B cell (primary cell): ENCODE results near the gene KIF1A. TPM values are rescaled to one million over a fixed set of nuclear protein-coding genes. Genes with fewer than 3 reads are reported as not detected.

Experiments
- ATAC-seq: fragments of 200-7000 bp; cut with Tn5 transposase; one replicate; pipeline ENCODE4 v1.10.0; 2021; ENCODE audit warnings: low read depth, mild to moderate bottlenecking, moderate number of reproducible peaks, moderate library complexity
- CTCF ChIA-PET: fragments of 350-600 bp; sonication (Branson Sonifier 250); formaldehyde crosslinking; loops from one replicate; lab custom pipeline; 2021; ENCODE audit warnings: antibody characterized with exemption, inconsistent platforms; lab: Charles Lee
- POLR2A ChIA-PET: fragments of 350-600 bp; sonication (Branson Sonifier 250); formaldehyde crosslinking; loops from one replicate; lab custom pipeline; 2021; ENCODE audit warnings: antibody characterized with exemption; lab: Charles Lee
- DNase-seq: peaks from one replicate; pipeline ENCODE4 v3.0.0; 2013
- H2AFZ ChIP-seq: 2 replicates; pipeline ENCODE4 v1.6.1; 2012; ENCODE audit warnings: mild to moderate bottlenecking, low read depth, low read length; ENCODE audit not compliant: insufficient read depth, poor library complexity, severe bottlenecking
- H3K27ac ChIP-seq, 2 donors: 1 replicate in 1 of 2; 2 replicates in 1 of 2; pipeline ENCODE4 v1.5.1; 2012 to 2013; ENCODE audit warnings: low read length in 2 of 2, mild to moderate bottlenecking in 2 of 2, moderate library complexity in 1 of 2
- H3K27me3 ChIP-seq, 4 experiments: fragments of 200-600 bp in 1 of 4; sonication (generic) in 1 of 4; replicated peaks in 1 of 4; 1 replicate in 2 of 4; 2 replicates in 2 of 4; pipeline versions ENCODE4 v1.6.1 to v1.7.0; 2013 to 2016; ENCODE audit warnings: low read length in 3 of 4, mild to moderate bottlenecking in 2 of 4, mixed read lengths in 1 of 4, moderate library complexity in 1 of 4; ENCODE audit not compliant: insufficient read depth in 4 of 4, control insufficient read depth in 3 of 4; ENCODE audit errors: control extremely low read depth in 1 of 4
- H3K36me3 ChIP-seq, 2 experiments: replicated peaks in 1 of 2; 1 replicate in 1 of 2; 2 replicates in 1 of 2; pipeline versions ENCODE4 v1.6.1 to v1.7.1; 2013; ENCODE audit warnings: low read length in 1 of 2; ENCODE audit not compliant: insufficient read depth in 2 of 2, control insufficient read depth in 1 of 2; ENCODE audit errors: control extremely low read depth in 1 of 2, extremely low read depth in 1 of 2
- H3K4me1 ChIP-seq, 2 donors: fragments of 200-600 bp in 1 of 2; sonication (generic) in 1 of 2; 1 replicate in 1 of 2; 2 replicates in 1 of 2; pipeline versions ENCODE4 v1.5.1 to v1.6.1; 2013 to 2017; ENCODE audit warnings: low read length in 2 of 2; ENCODE audit not compliant: control insufficient read depth in 2 of 2, insufficient read depth in 2 of 2
- H3K4me2 ChIP-seq: replicated peaks from 2 replicates; pipeline ENCODE3; 2012; ENCODE audit warnings: mild to moderate bottlenecking, low read depth, low read length; ENCODE audit not compliant: poor library complexity, severe bottlenecking
- H3K4me3 ChIP-seq, 5 experiments: fragments of 200-600 bp in 1 of 5; sonication (generic) in 1 of 5; 1 replicate in 3 of 5; 2 replicates in 2 of 5; pipeline versions ENCODE4 v1.5.1 to v1.7.0; 2011 to 2016; ENCODE audit warnings: low read length in 4 of 5, mild to moderate bottlenecking in 4 of 5, low read depth in 2 of 5, control low read depth in 1 of 5, moderate library complexity in 1 of 5; ENCODE audit not compliant: insufficient read depth in 1 of 5; ENCODE audit errors: control extremely low read depth in 1 of 5, extremely low read depth in 1 of 5
- H3K79me2 ChIP-seq: fragments of 200-600 bp; sonication (generic); one replicate; pipeline ENCODE4 v1.6.0; 2016; ENCODE audit warnings: low read length; ENCODE audit not compliant: control insufficient read depth, insufficient read depth
- H3K9ac ChIP-seq: fragments of 200-600 bp; sonication (generic); 2 replicates; pipeline ENCODE4 v1.6.1; 2017; ENCODE audit warnings: mild to moderate bottlenecking, low read length, moderate library complexity
- H3K9me3 ChIP-seq, 3 donors: one replicate each; pipeline versions ENCODE4 v1.6.1 to v1.7.1; 2013; ENCODE audit warnings: low read length in 2 of 3; ENCODE audit not compliant: control insufficient read depth in 2 of 3, insufficient read depth in 1 of 3; ENCODE audit errors: control extremely low read depth in 1 of 3
- H4K20me1 ChIP-seq: 2 replicates; pipeline ENCODE4 v1.6.0; 2012; ENCODE audit warnings: mild to moderate bottlenecking, low read length; ENCODE audit not compliant: insufficient read depth, control insufficient read depth, poor library complexity, severe bottlenecking
- H3K27ac Mint-ChIP-seq: one replicate; pipeline ENCODE4 v1.8.0; 2021; ENCODE audit warnings: mixed read lengths
- H3K27me3 Mint-ChIP-seq: one replicate; pipeline ENCODE4 v1.8.0; 2021; ENCODE audit warnings: mixed read lengths
- H3K4me1 Mint-ChIP-seq: one replicate; pipeline ENCODE4 v1.8.0; 2021; ENCODE audit warnings: mixed read lengths
- H3K4me3 Mint-ChIP-seq: one replicate; pipeline ENCODE4 v1.8.0; 2021; ENCODE audit warnings: mixed read lengths
- H3K9me3 Mint-ChIP-seq: one replicate; pipeline ENCODE4 v1.8.0; 2022; ENCODE audit warnings: mixed read lengths; ENCODE audit not compliant: insufficient read depth
- CTCF ChIP-seq: fragments of 200-600 bp; IDR thresholded peaks from one replicate; pipeline ENCODE4 v1.8.0; 2022; ENCODE audit warnings: antibody characterized with exemption, mild to moderate bottlenecking
- EZH2 ChIP-seq: IDR thresholded peaks from 2 replicates; pipeline ENCODE4 v1.6.1; 2012; ENCODE audit warnings: borderline replicate concordance, low read depth, mild to moderate bottlenecking, moderate library complexity, low read length; ENCODE audit not compliant: insufficient read depth, poor library complexity, severe bottlenecking
- WGBS: methylation state at CpG from one replicate; pipeline ENCODE4 v1.1.5; 2013; ENCODE audit warnings: missing lambda C conversion rate; ENCODE audit not compliant: insufficient coverage; 5-methylcytosine and 5-hydroxymethylcytosine counted together
- intact Hi-C: fragments of 100-400 bp; cut with micrococcal nuclease; formaldehyde crosslinking; loops from one replicate; pipeline ENCODE4 v1.10.0; 2022
- polyA plus RNA-seq: library from polyadenylated mRNA; depleted of rRNA; stranded (reverse); fragments of >200 nt; gene quantifications from 2 replicates; pipeline ENCODE4 v1.2.3, GENCODE V29; 2012
- total RNA-seq, 2 donors: library from RNA; stranded (reverse); fragments of 120-200 nt in 1 of 2; gene quantifications; 1 replicate in 1 of 2; 2 replicates in 1 of 2; pipeline versions ENCODE4 v1.2.3 to v1.2.4, GENCODE V29; 2013 to 2022

The KIF1A gene
- total and polyA plus RNA-seq, 2 donors (not counting 1 experiment from before 2014, with no cell fraction given): not detected

DNA sequence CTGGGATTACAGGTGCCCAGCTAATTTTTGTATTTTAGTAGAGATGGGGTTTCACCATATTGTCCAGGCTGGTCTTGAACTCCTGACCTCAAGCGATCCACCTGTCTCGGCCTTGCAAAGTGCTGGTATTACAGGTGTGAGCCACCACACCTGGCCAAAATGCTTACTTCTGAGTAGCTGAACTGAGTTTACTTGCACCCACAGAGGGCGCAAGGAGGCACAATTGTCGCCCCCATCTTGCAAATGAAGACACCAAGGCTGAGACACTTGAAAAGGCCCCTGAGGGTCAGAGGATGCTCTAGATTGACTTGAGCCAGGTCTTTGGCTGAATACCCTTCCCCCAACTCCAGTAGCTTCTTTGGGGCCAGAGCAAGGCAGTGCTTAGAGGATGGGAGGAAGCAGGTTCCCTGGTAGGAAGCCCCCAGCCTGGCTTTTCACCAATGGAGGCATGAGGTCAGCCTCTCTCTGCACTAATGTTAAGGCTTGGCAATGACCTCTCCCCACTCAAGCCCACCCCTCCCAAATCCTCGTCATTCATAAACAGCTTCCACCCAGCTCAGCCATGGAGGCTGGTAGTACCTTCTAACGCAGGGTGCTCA, 14.5 kb upstream of the KIF1A start:
- ChIA-PET POLR2A (no interaction called here), CTCF (no interaction called here)
- no peaks in the 10 kb centered on the region for H3K36me3 ChIP-seq
- no peak for ATAC-seq
- no peak overlapping the region for H3K9ac ChIP-seq
- H3K4me3 ChIP-seq: no peak overlapping the region
- Mint-ChIP-seq H3K27ac (no peak overlapping the region), H3K9me3 (no peaks in the 10 kb centered on the region), H3K27me3 (peaks cover 23% of the 10 kb centered on the region), H3K4me3 (no peak overlapping the region), H3K4me1 (peaks cover 6% of the 10 kb centered on the region)
- no peaks in the 10 kb centered on the region for H3K79me2 ChIP-seq
- TF ChIP-seq EZH2: no peak
- no peak for TF ChIP-seq CTCF
- no peak overlapping the region for H3K27ac ChIP-seq
- peaks cover 0 to 22% (median 0%) of the 10 kb centered on the region in 3 donors for H3K9me3 ChIP-seq
- peaks cover 0 to 28% (median 8%) of the 10 kb centered on the region in 4 experiments for H3K27me3 ChIP-seq
- WGBS: 86% methylated on average over 4 of the region's 6 CpGs
- H3K4me2 ChIP-seq: no peak overlapping the region
- H4K20me1 ChIP-seq: no peaks in the 10 kb centered on the region
- intact Hi-C loops: loop anchor here (5.0 kb wide), 1 partner anchor 868 kb away; the partner anchor contains the start of gene ING5
- H3K4me1 ChIP-seq: peaks cover 6 to 12% of the 10 kb centered on the region in 2 donors
- no peak overlapping the region for H2AFZ ChIP-seq
- no peak for DNase-seq

- Histone ChIP-seq H3K9me3 (peaks cover 0 to 22% (median 0%) of the 10 kb centered on the region in 3 donors), H3K4me1 (peaks cover 6 to 12% of the 10 kb centered on the region in 2 donors), H3K79me2 (no peaks in the 10 kb centered on the region), H3K36me3 (no peaks in the 10 kb centered on the region), H4K20me1 (no peaks in the 10 kb centered on the region), H3K27me3 (peaks cover 0 to 31% (median 11%) of the 10 kb centered on the region in 4 experiments), H3K27ac (no peak overlapping the region), H3K4me2 (no peak overlapping the region), H2AFZ (no peak overlapping the region), H3K9ac (no peak overlapping the region), H3K4me3 (no peak overlapping the region)
- ATAC-seq: no peak
- intact Hi-C loops: loop anchor here (2.0 to 5.0 kb wide), 3 partner anchors 399 to 868 kb away; partner anchors contain the start of genes FARP2, GPC1 and ING5
- Mint-ChIP-seq H3K4me3 (no peak overlapping the region), H3K27ac (no peak overlapping the region), H3K4me1 (peaks cover 6% of the 10 kb centered on the region), H3K9me3 (no peaks in the 10 kb centered on the region), H3K27me3 (peaks cover 25% of the 10 kb centered on the region)
- no peak for TF ChIP-seq CTCF
- no peak for TF ChIP-seq EZH2
- WGBS: 89% methylated on average over 4 of the region's 8 CpGs
- DNase-seq: no peak
- CTCF ChIA-PET: no interaction called here
- POLR2A ChIA-PET: interaction anchor here (0.6 kb wide), 1 partner anchor 1048 kb away, joined by 3 read pairs; no protein-coding TSS in a partner anchor
Observed at GRCh38 chr2:240833724-240834285, 13.8 kb upstream of the KIF1A start.
